Measurements from ENCODE around the gene ZNF783. TPM values are rescaled to one million over a fixed set of nuclear protein-coding genes. Genes with fewer than 3 reads are reported as not detected.

Gene ZNF783
- total and polyA plus RNA-seq, 2 donors (not counting 1 experiment from before 2014, with no cell fraction given) = 38.1 to 43.8 TPM

DNA sequence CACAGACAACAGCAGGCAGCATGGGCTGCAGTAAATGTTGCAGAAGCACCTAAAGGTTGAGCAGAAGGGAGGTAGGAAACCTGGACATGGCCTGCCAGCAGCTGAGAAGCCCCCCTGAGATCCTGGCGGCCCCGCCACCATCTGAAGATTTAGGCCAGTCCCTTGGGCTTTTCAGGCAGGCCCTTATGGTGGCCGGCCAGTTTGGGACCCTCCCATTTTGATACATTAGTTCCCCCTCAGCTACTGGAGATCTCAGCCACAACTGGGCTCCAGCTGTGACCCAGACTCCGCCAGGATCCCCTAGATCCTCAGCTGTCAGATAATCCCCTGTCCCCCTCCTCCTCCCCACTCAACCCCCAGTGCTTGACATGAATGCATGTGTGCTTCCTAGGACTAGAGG is 34.4 kb downstream of the ZNF783 start:
- no peaks in the 10 kb centered on the region for H3K4me1 ChIP-seq (ENCODE audit: control insufficient read depth in 2 of 2, insufficient read depth in 2 of 2, low read length in 2 of 2)
- H3K9me3 Mint-ChIP-seq (ENCODE audit: insufficient read depth) = no peaks in the 10 kb centered on the region
- no peak overlapping the region for H3K27ac Mint-ChIP-seq
- no peak overlapping the region for H3K9ac ChIP-seq (ENCODE audit: low read length)
- H3K9me3 ChIP-seq (ENCODE audit: control extremely low read depth in 1 of 3, control insufficient read depth in 2 of 3, insufficient read depth in 1 of 3, low read length in 2 of 3) = peaks cover 0 to 9% (median 3%) of the 10 kb centered on the region in 3 donors
- H3K27me3 ChIP-seq (replicated peaks in 1 of 4; ENCODE audit: control extremely low read depth in 1 of 4, control insufficient read depth in 3 of 4, insufficient read depth in 4 of 4, low read length in 3 of 4) = no peaks in the 10 kb centered on the region
- no peak overlapping the region for H3K4me2 ChIP-seq (replicated peaks; ENCODE audit: low read depth, low read length, poor library complexity, severe bottlenecking)
- TF ChIP-seq, protein P1, sequence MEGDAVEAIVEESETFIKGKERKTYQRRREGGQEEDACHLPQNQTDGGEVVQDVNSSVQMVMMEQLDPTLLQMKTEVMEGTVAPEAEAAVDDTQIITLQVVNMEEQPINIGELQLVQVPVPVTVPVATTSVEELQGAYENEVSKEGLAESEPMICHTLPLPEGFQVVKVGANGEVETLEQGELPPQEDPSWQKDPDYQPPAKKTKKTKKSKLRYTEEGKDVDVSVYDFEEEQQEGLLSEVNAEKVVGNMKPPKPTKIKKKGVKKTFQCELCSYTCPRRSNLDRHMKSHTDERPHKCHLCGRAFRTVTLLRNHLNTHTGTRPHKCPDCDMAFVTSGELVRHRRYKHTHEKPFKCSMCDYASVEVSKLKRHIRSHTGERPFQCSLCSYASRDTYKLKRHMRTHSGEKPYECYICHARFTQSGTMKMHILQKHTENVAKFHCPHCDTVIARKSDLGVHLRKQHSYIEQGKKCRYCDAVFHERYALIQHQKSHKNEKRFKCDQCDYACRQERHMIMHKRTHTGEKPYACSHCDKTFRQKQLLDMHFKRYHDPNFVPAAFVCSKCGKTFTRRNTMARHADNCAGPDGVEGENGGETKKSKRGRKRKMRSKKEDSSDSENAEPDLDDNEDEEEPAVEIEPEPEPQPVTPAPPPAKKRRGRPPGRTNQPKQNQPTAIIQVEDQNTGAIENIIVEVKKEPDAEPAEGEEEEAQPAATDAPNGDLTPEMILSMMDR (IDR thresholded peaks at IDR 0.05) = no peak
- no peak for TF ChIP-seq EZH2 (IDR thresholded peaks at IDR 0.05; ENCODE audit: borderline replicate concordance, insufficient read depth, low read depth, low read length, poor library complexity, severe bottlenecking)
- intact Hi-C loops (cut with micrococcal nuclease) = no loop called here
- H3K4me3 Mint-ChIP-seq = no peak overlapping the region
- ATAC-seq (ENCODE audit: low read depth) = no peak
- no peak overlapping the region for H2AFZ ChIP-seq (ENCODE audit: insufficient read depth, low read depth, low read length, poor library complexity, severe bottlenecking)
- DNase-seq = no peak
- 93% methylated on average over 4 of the region's 4 CpGs for WGBS (ENCODE audit: insufficient coverage)
- no peaks in the 10 kb centered on the region for H3K79me2 ChIP-seq (ENCODE audit: control insufficient read depth, insufficient read depth, low read length)
- POLR2A ChIA-PET = no interaction called here
- H3K27me3 Mint-ChIP-seq = no peaks in the 10 kb centered on the region
- CTCF ChIA-PET = no interaction called here
- no peaks in the 10 kb centered on the region for H3K4me1 Mint-ChIP-seq
- no peak overlapping the region for H3K27ac ChIP-seq (ENCODE audit: low read length in 2 of 2)
- no peaks in the 10 kb centered on the region for H4K20me1 ChIP-seq (ENCODE audit: control insufficient read depth, insufficient read depth, low read length, poor library complexity, severe bottlenecking)
- no peaks in the 10 kb centered on the region for H3K36me3 ChIP-seq (replicated peaks in 1 of 2; ENCODE audit: control extremely low read depth in 1 of 2, control insufficient read depth in 1 of 2, extremely low read depth in 1 of 2, insufficient read depth in 2 of 2, low read length in 1 of 2)
- no peak overlapping the region for H3K4me3 ChIP-seq (ENCODE audit: control extremely low read depth in 1 of 5, extremely low read depth in 1 of 5, insufficient read depth in 1 of 5, low read depth in 2 of 5, low read length in 4 of 5)

DNA sequence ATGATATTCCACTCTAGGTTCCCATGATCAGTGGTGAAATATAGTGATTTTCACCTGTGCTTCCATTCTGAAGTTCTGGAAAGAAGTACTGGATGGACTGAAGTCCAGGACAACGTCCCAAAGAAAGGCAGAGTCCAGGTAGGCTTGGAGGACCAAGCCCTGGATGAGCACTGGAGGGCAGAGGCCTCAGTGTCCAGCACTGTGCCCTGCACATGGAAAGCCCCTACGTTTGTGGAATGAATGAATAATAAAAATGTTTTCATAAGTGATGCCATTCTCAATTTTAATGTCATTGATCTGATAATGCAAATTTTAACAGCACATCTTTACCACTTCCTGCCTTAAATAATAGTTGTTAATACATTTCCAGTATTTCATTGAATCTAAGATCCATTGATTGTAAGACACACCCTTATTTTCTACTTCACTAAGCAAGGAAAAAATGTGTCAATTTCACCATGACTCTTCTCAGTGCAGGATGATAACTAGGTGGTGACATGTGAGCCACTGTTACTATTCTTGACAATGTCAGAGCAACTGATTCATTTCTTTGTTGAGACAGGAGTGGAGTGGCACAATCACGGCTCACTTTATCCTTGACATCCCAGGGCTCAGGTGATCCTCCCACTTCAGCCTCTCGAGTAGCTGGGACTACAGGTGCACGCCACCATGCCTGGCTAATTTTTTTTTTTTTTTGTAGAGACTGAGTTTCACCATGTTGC is 35.2 kb downstream of the ZNF783 start:
- intact Hi-C loops (cut with micrococcal nuclease) = no loop called here
- Histone ChIP-seq H3K4me2 (replicated peaks; ENCODE audit: low read depth, low read length, poor library complexity, severe bottlenecking) (no peak overlapping the region), H3K36me3 (replicated peaks in 1 of 2; ENCODE audit: control extremely low read depth in 1 of 2, control insufficient read depth in 1 of 2, extremely low read depth in 1 of 2, insufficient read depth in 2 of 2, low read length in 1 of 2) (no peaks in the 10 kb centered on the region), H3K27ac (ENCODE audit: low read length in 2 of 2) (no peak overlapping the region), H3K9ac (ENCODE audit: low read length) (no peak overlapping the region), H3K79me2 (ENCODE audit: control insufficient read depth, insufficient read depth, low read length) (no peaks in the 10 kb centered on the region), H3K4me1 (ENCODE audit: control insufficient read depth in 2 of 2, insufficient read depth in 2 of 2, low read length in 2 of 2) (no peaks in the 10 kb centered on the region), H4K20me1 (ENCODE audit: control insufficient read depth, insufficient read depth, low read length, poor library complexity, severe bottlenecking) (no peaks in the 10 kb centered on the region), H3K27me3 (replicated peaks in 1 of 4; ENCODE audit: control extremely low read depth in 1 of 4, control insufficient read depth in 3 of 4, insufficient read depth in 4 of 4, low read length in 3 of 4) (no peaks in the 10 kb centered on the region), H3K9me3 (ENCODE audit: control extremely low read depth in 1 of 3, control insufficient read depth in 2 of 3, insufficient read depth in 1 of 3, low read length in 2 of 3) (peaks cover 0 to 9% (median 3%) of the 10 kb centered on the region in 3 donors), H2AFZ (ENCODE audit: insufficient read depth, low read depth, low read length, poor library complexity, severe bottlenecking) (no peak overlapping the region), H3K4me3 (ENCODE audit: control extremely low read depth in 1 of 5, extremely low read depth in 1 of 5, insufficient read depth in 1 of 5, low read depth in 2 of 5, low read length in 4 of 5) (no peak overlapping the region)
- ATAC-seq (ENCODE audit: low read depth) = no peak
- no peak for DNase-seq
- Mint-ChIP-seq H3K9me3 (ENCODE audit: insufficient read depth) (no peaks in the 10 kb centered on the region), H3K27ac (no peak overlapping the region), H3K4me1 (no peaks in the 10 kb centered on the region), H3K27me3 (no peaks in the 10 kb centered on the region), H3K4me3 (no peak overlapping the region)
- WGBS (ENCODE audit: insufficient coverage) = 82% methylated on average over 3 of the region's 5 CpGs
- ChIA-PET CTCF (no interaction called here), POLR2A (no interaction called here)
- TF ChIP-seq, protein P1 (IDR thresholded peaks at IDR 0.05) = no peak
- no peak for TF ChIP-seq EZH2 (IDR thresholded peaks at IDR 0.05; ENCODE audit: borderline replicate concordance, insufficient read depth, low read depth, low read length, poor library complexity, severe bottlenecking)

Data from B cell (primary cell).